ENCODE measurements around the gene LIMA1. TPM values are rescaled to one million over a fixed set of nuclear protein-coding genes. Genes with fewer than 3 reads are reported as not detected.
A peak's percentile ranks its signal among the peaks of the same experiment; 100 is the strongest.

LIMA1 gene
- total RNA-seq, 2 donors from 2014 or later = 48.8 to 53.4 TPM

GRCh38 chr12:50217202-50217601, 66.1 kb downstream of the LIMA1 start:
- no peaks in the 10 kb centered on the region for H3K9me3 ChIP-seq
- WGBS, 2 donors = 80 to 100% methylated on average over 1 of the region's 1 CpG
- no peak overlapping the region for H3K4me3 ChIP-seq
- no peak overlapping the region for H3K27ac ChIP-seq
- ATAC-seq (no peak), DNase-seq (no peak)
- intact Hi-C loops (cut with DNase I) = no loop called here
- no peak for TF ChIP-seq POLR2A (IDR thresholded peaks at IDR 0.05)
- TF ChIP-seq CTCF (IDR thresholded peaks at IDR 0.05) = no peak
- no peaks in the 10 kb centered on the region for H3K4me1 ChIP-seq
- peaks cover 0 to 1% of the 10 kb centered on the region in 2 donors for H3K36me3 ChIP-seq (replicated peaks in 1 of 2; ENCODE audit: insufficient read depth in 1 of 2, low read depth in 2 of 2)
- H3K27me3 ChIP-seq = no peaks in the 10 kb centered on the region

GRCh38 chr12:50215033-50215432, 68.3 kb downstream of the LIMA1 start:
- H3K36me3 ChIP-seq (replicated peaks in 1 of 2; ENCODE audit: insufficient read depth in 1 of 2, low read depth in 2 of 2) = no peaks in the 10 kb centered on the region
- no peak for DNase-seq
- 91 to 94% methylated on average over 3 of the region's 3 CpGs for WGBS, 2 donors
- no peaks in the 10 kb centered on the region for H3K9me3 ChIP-seq
- TF ChIP-seq CTCF (IDR thresholded peaks at IDR 0.05) (no peak), POLR2A (IDR thresholded peaks at IDR 0.05) (no peak)
- ATAC-seq = no peak
- H3K4me3 ChIP-seq = no peak overlapping the region
- H3K4me1 ChIP-seq = no peaks in the 10 kb centered on the region
- H3K27ac ChIP-seq = no peak overlapping the region
- no peaks in the 10 kb centered on the region for H3K27me3 ChIP-seq
- intact Hi-C loops (cut with DNase I) = no loop called here

GRCh38 chr12:50214018-50214417, 69.3 kb downstream of the LIMA1 start:
- Histone ChIP-seq H3K27me3 (no peaks in the 10 kb centered on the region), H3K27ac (no peak overlapping the region), H3K4me1 (no peaks in the 10 kb centered on the region), H3K9me3 (no peaks in the 10 kb centered on the region), H3K4me3 (no peak overlapping the region), H3K36me3 (replicated peaks in 1 of 2; ENCODE audit: insufficient read depth in 1 of 2, low read depth in 2 of 2) (no peaks in the 10 kb centered on the region)
- no peak for DNase-seq
- TF ChIP-seq POLR2A (IDR thresholded peaks at IDR 0.05) (no peak), CTCF (IDR thresholded peaks at IDR 0.05) (no peak)
- 4 to 13% methylated on average over 1 of the region's 1 CpG for WGBS, 2 donors
- intact Hi-C loops (cut with DNase I) = no loop called here
- ATAC-seq = no peak

GRCh38 chr12:50213439-50213838, 69.9 kb downstream of the LIMA1 start:
- Histone ChIP-seq H3K4me1 (no peaks in the 10 kb centered on the region), H3K36me3 (replicated peaks in 1 of 2; ENCODE audit: insufficient read depth in 1 of 2, low read depth in 2 of 2) (no peaks in the 10 kb centered on the region), H3K9me3 (no peaks in the 10 kb centered on the region), H3K27ac (no peak overlapping the region), H3K27me3 (no peaks in the 10 kb centered on the region), H3K4me3 (no peak overlapping the region)
- no peak for ATAC-seq
- WGBS, 2 donors = 92 to 98% methylated on average over 2 of the region's 2 CpGs
- DNase-seq = no peak
- no peak for TF ChIP-seq CTCF (IDR thresholded peaks at IDR 0.05)
- no peak for TF ChIP-seq POLR2A (IDR thresholded peaks at IDR 0.05)
- intact Hi-C loops (cut with DNase I) = no loop called here

- DNase-seq (no peak), ATAC-seq (no peak)
- Histone ChIP-seq H3K36me3 (replicated peaks in 1 of 2; ENCODE audit: insufficient read depth in 1 of 2, low read depth in 2 of 2) (no peaks in the 10 kb centered on the region), H3K27me3 (no peaks in the 10 kb centered on the region), H3K4me1 (no peaks in the 10 kb centered on the region), H3K9me3 (no peaks in the 10 kb centered on the region), H3K4me3 (no peak overlapping the region), H3K27ac (peak overlapping the region in 1 of 4 donors; percentile 53)
- TF ChIP-seq POLR2A (IDR thresholded peaks at IDR 0.05) (no peak), CTCF (IDR thresholded peaks at IDR 0.05) (no peak)
- WGBS, 2 donors = 83 to 85% methylated on average over 2 of the region's 2 CpGs
- intact Hi-C loops (cut with DNase I) = no loop called here
Observed at GRCh38 chr12:50212071-50212467, 71.3 kb downstream of the LIMA1 start.

Data from body of pancreas (tissue), 4 donors.